ENCODE measurements around the gene FRY. TPM values are rescaled to one million over a fixed set of nuclear protein-coding genes. Genes with fewer than 3 reads are reported as not detected.
A peak's percentile ranks its signal among the peaks of the same experiment; 100 is the strongest.

Gene FRY
- total and polyA plus RNA-seq, 2 of the 13 experiments (the other 11 are each of a cell fraction or from before 2014, with no cell fraction given): 8.2 to 13.1 TPM

DNA sequence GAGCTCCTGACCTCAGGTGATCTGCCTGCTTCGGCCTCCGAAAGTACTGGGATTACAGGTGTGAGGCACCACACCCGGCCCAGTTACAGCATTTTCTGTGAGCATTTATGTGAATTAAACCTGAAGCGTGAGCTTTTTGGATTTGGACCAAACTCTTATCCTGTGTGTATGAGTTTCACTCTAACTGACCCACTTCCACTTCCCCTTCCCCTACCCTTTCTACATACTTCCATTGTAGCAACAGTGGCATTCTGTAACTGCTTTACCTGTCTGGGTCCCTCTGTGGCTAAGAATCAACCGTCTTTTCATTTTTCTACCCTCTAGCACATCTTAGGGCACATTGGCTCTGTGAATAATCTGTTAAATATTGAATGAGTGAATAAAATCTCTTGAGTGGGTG lies 16.2 kb downstream of the FRY start (continued):
- TF ChIP-seq, protein P1, sequence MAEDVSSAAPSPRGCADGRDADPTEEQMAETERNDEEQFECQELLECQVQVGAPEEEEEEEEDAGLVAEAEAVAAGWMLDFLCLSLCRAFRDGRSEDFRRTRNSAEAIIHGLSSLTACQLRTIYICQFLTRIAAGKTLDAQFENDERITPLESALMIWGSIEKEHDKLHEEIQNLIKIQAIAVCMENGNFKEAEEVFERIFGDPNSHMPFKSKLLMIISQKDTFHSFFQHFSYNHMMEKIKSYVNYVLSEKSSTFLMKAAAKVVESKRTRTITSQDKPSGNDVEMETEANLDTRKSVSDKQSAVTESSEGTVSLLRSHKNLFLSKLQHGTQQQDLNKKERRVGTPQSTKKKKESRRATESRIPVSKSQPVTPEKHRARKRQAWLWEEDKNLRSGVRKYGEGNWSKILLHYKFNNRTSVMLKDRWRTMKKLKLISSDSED (CRISPR knock-in tag; IDR thresholded peaks at IDR 0.05): no peak
- TF ChIP-seq ZKSCAN1 (IDR thresholded peaks at IDR 0.05; ENCODE audit: low read length): no peak
- no peak for TF ChIP-seq CHD2 (IDR thresholded peaks at IDR 0.05; ENCODE audit: low read depth, low read length)
- TF ChIP-seq CHCHD3 (CRISPR knock-in tag; IDR thresholded peaks at IDR 0.05): no peak
- TF ChIP-seq ZNF205 (CRISPR knock-in tag; IDR thresholded peaks at IDR 0.05): no peak
- TF ChIP-seq NFKBIZ (CRISPR knock-in tag; IDR thresholded peaks at IDR 0.05): no peak
- TF ChIP-seq ZNF335 (CRISPR knock-in tag; IDR thresholded peaks at IDR 0.05): no peak

DNA sequence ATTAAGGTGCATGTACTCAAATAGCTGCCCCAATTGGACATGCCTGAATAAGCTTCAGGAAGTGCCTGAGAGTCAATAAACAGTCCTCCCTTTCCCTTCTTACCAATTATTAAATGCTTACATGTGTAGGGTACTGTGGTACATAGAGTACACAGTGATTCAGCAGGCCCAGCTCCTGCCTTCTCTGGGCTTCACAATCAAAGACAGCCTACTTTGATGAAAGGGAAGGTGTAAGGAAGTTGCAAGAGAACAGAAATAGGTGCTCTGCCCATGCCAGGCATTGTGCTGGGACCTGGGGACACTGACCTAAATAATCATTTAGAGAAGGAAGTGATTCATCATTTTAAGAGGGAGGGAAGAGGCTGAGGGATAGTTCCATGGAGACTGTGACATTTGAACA lies 17.2 kb downstream of the FRY start:
- H2AFZ ChIP-seq (ENCODE audit: low read length): no peak overlapping the region
- H3K79me2 ChIP-seq (ENCODE audit: insufficient read depth, low read length): peaks cover 12% of the 10 kb centered on the region
- ChIA-PET POLR2A (interaction anchor here (1.0 kb wide), 2 partner anchors 11 to 206 kb away, joined by 3 to 4 read pairs; no protein-coding TSS in a partner anchor), CTCF (ENCODE audit: low intra/inter-chr PET ratio, low total read pairs) (no interaction called here)
- H3K36me3 ChIP-seq (replicated peaks in 1 of 2; ENCODE audit: control insufficient read depth in 1 of 2, insufficient read depth in 2 of 2, low read length in 2 of 2): no peaks in the 10 kb centered on the region
- FAIRE-seq (no peak), ATAC-seq (peak; percentile 27; the same call in 1 of the 3 replicates), DNase-seq (ENCODE audit: low spot score) (peak; percentile 43)
- no peak overlapping the region for H3K4me3 ChIP-seq (replicated peaks in 1 of 3; ENCODE audit: insufficient read depth in 1 of 3, low read depth in 2 of 3, low read length in 3 of 3)
- intact Hi-C loops (cut with micrococcal nuclease; ENCODE audit: unreplicated experiment) (no loop called here), in situ Hi-C loops (cut with HindIII; ENCODE audit: extremely low pct_ligation_motif_present, low pct_unique_long_range_greater_than_20kb) (loop anchor here (25.0 kb wide), 2 partner anchors 88 to 388 kb away; partner anchors contain the start of gene N4BP2L1)
- no peaks in the 10 kb centered on the region for H3K9me3 ChIP-seq (ENCODE audit: low read length)
- peak overlapping the region; percentile 16 for H3K27ac ChIP-seq (ENCODE audit: extremely low read length, insufficient read depth, low read length)
- no peaks in the 10 kb centered on the region for H3K27me3 ChIP-seq (ENCODE audit: control insufficient read depth in 1 of 2, insufficient read depth in 2 of 2, low read length in 2 of 2)
- H3K9ac ChIP-seq (ENCODE audit: insufficient read depth, low read depth, low read length): no peak overlapping the region
- BruUV-seq (replicated peaks): no TSS peak
- H3K4me1 ChIP-seq (ENCODE audit: insufficient read depth, low read length): peaks cover 52% of the 10 kb centered on the region
- H4K20me1 ChIP-seq (ENCODE audit: insufficient read depth, low read length): no peaks in the 10 kb centered on the region
- H3K4me2 ChIP-seq (ENCODE audit: low read depth, low read length): peak overlapping the region; percentile 9; the same call in 1 of the 2 replicates
- TF ChIP-seq, protein P2, sequence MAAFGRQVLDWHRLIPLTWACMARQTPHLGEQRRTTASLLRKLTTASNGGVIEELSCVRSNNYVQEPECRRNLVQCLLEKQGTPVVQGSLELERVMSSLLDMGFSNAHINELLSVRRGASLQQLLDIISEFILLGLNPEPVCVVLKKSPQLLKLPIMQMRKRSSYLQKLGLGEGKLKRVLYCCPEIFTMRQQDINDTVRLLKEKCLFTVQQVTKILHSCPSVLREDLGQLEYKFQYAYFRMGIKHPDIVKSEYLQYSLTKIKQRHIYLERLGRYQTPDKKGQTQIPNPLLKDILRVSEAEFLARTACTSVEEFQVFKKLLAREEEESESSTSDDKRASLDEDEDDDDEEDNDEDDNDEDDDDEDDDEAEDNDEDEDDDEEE (CRISPR knock-in tag; IDR thresholded peaks at IDR 0.05): no peak
- TF ChIP-seq ADNP (CRISPR knock-in tag; IDR thresholded peaks at IDR 0.05) (no peak), FOXA3 (CRISPR knock-in tag; IDR thresholded peaks at IDR 0.05) (peak; percentile 29; the same call in 1 of the 2 replicates), NRL (CRISPR knock-in tag; IDR thresholded peaks at IDR 0.05; ENCODE audit: borderline replicate concordance) (no peak), NFE2 (CRISPR knock-in tag; IDR thresholded peaks at IDR 0.05) (0 out of 2 replicates have a peak, but pooled peaks have one; percentile 33), ZNF792 (CRISPR knock-in tag; IDR thresholded peaks at IDR 0.05) (0 out of 2 replicates have a peak, but pooled peaks have one; percentile 32), JUNB (CRISPR knock-in tag; IDR thresholded peaks at IDR 0.05; ENCODE audit: borderline replicate concordance) (0 out of 2 replicates have a peak, but pooled peaks have one; percentile 32), HMG20A (CRISPR knock-in tag; IDR thresholded peaks at IDR 0.05; ENCODE audit: borderline replicate concordance) (peak; percentile 16; the same call in 1 of the 2 replicates), EP300 (IDR thresholded peaks at IDR 0.05; ENCODE audit: low read depth in 2 of 2, low read length in 2 of 2) (peak in 1 of 2 experiments; percentile 10; a peak in 1 of 4 replicates), EP300 (CRISPR knock-in tag; IDR thresholded peaks at IDR 0.05; ENCODE audit: borderline replicate concordance) (0 out of 2 replicates have a peak, but pooled peaks have one; percentile 38), MIXL1 (CRISPR knock-in tag; IDR thresholded peaks at IDR 0.05) (0 out of 2 replicates have a peak, but pooled peaks have one; percentile 17), FOSL2 (CRISPR knock-in tag; IDR thresholded peaks at IDR 0.05) (peak; percentile 72), ATF1 (CRISPR knock-in tag; IDR thresholded peaks at IDR 0.05) (no peak), ZBTB3 (CRISPR knock-in tag; IDR thresholded peaks at IDR 0.05; ENCODE audit: borderline replicate concordance, low read depth) (no peak)
- TF ChIP-seq, protein P3, sequence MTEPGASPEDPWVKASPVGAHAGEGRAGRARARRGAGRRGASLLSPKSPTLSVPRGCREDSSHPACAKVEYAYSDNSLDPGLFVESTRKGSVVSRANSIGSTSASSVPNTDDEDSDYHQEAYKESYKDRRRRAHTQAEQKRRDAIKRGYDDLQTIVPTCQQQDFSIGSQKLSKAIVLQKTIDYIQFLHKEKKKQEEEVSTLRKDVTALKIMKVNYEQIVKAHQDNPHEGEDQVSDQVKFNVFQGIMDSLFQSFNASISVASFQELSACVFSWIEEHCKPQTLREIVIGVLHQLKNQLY (CRISPR knock-in tag; IDR thresholded peaks at IDR 0.05): 0 out of 2 replicates have a peak, but pooled peaks have one; percentile 18

Measured in HepG2 (cell line).